Measurements from ENCODE around the gene CNBD2.
"Not testable (repeated sequence)": the region's sequence is repeated elsewhere in the genome, so short reads cannot be mapped to it uniquely, and the experiment has no call there.

CNBD2 gene

DNA sequence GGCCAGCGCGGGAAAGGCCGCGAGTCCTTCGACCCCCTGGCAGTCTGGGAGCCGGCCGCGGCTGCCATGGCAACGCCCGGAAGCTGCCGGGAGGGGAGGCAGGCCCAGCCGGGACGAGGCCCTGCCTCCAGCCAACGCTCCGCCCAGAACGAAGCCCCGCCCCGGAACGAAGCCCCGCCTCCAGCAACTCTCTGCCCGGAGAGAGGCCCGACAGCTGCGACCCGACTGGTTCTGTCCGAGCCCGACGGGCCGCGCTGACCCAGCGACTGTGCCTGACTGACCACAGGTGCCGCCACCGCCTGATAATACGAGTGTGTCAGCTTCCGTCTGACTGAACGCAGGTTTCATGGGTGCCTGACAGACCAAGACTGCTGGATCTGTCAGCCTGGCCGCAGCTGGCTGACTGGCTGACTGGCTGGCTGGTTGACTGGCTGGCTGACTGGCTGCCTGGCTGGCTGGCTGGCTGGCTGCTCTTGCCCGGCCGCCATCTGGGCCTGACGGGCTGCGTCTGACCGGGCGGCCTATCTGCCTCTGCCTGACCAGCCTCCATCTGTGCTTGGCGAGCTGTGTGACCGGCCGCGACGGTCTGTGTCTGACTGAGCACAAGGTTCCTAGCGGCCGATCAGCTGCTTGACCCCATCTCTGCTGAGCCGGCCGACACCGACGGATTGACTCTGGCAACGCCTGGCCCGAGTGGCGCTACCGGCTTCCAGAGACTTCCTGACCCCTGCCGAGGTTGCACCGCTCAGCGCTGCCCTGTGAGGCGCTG is 96.5 kb downstream of the CNBD2 start:
- DNase-seq, result peak; percentile 85 to 93

DNA sequence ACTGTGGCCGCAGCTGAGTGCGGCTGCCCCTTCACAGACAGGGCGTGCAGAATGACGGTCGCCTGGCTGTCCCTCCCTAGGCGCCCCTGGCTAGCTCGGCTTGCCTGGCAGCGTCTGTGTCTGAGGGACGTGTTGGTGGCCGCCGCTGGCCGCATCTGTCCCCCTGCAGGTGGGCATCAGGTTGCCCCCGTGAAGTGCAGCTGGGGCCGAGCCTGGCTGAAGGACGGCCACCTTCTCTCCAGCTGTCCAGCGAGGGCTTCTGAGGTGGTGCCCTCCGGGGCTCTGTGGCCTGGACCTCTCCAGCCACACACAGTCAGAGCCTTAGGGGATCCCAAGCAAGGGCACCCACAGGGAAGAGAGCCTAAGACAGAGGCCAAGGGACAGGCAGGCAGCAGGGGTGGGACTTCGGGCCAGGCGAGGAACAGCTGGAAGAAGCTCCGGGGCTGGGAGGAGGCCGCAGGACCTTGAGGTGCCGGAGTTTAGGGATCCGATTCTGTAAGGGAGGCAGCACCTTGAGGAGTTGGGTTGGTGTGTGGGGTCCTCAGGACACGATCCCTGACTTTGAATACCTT is 97.1 kb downstream of the CNBD2 start:
- no peak for DNase-seq

DNA sequence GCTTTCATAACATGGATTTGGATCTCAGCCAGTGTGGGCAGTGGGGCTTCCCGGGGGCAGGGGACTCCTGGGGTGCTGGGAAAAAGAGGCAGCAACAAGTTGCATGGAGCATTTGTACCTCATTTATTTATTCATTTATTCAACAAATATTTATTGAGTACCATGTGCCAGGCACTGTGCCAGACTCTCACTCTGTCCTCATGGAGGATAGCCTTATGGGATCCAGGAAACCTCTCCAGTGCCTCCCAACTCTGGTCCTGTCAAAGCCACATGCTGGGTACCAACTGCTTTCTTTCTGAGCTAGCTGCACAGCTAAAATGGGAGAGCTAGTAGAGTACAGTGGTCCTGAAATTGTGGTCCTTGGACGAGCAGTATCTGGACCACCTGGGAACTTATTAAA is 98.4 kb downstream of the CNBD2 start:
- no peak for DNase-seq

DNA sequence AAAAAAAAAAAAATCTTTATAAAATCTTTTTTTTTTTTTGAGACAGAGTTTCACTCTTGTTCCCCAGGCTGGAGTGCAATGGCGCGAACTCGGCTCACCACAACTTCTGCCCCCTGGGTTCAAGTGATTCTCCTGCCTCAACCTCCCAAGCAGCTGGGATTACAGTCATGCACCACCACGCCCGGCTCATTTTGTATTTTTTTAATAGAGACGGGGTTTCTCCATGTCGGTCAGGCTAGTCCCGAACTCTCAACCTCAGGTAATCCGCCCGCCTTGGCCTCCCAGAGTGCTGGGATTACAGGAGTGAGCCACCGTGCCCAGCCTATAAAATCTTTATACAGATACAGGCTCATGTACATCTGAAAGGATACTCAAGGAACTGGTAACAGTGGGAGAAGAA is 100.1 kb downstream of the CNBD2 start:
- DNase-seq, result not testable (repeated sequence)

DNA sequence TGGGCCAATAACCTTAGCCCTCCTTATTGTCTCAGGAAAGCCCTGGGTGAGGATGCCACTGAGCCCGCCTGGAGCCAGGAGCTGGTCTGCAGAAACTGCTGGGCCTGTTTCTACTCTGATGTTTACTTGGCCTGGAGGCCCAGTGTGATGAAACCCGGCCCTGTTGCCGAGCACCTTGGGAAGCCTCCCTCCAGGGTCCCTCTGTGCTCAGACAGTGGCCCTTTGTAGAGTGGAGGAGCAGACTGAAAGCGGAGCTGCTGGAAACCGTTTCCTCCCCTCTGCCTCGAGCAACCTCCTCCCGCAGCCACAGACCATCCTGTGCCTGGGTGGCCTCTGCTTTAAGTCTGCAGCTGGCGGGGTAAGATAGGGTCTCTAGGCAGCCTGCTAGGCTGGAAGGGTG is 102.1 kb downstream of the CNBD2 start:
- peak; percentile 27 to 38 for DNase-seq

DNA sequence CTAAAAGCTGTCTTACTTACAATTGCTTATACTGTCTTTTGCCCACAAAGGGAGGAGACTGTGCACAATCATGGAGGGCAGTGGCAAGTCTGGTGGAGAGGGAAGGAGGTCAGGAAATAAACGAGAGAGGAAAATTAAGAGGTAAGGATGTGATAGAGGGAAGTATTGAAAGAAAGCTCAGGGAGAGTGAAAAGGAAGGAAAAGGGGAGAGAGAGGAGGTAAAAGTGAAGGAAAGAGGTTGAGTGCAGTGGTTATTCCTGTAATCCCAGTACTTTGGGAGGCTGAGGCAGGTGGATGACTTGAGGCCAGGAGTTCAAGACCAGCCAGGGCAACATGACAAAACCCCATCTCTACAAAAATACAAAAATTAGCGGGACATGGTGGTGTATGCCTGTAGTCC is 103.5 kb downstream of the CNBD2 start:
- DNase-seq, result no peak

DNA sequence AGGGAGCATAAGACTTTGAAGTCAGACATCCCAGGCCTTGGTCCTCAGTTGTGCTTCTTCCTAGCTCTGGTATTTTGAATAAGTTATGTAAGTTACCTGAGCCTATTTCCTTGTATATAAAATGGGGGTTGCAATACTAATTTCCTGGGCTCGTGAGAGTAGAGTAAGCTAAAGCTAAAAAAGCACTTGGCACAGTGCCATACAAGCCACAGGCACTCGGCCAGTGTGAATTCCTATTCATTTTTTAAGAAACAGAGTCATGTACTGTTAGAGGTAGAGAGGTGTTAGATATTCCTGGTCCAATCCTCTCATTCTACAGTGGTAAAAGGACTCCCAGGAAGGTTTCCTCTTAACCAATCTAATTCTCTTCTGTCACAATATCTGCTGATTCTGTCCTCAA is 106.6 kb downstream of the CNBD2 start:
- no peak for DNase-seq

DNA sequence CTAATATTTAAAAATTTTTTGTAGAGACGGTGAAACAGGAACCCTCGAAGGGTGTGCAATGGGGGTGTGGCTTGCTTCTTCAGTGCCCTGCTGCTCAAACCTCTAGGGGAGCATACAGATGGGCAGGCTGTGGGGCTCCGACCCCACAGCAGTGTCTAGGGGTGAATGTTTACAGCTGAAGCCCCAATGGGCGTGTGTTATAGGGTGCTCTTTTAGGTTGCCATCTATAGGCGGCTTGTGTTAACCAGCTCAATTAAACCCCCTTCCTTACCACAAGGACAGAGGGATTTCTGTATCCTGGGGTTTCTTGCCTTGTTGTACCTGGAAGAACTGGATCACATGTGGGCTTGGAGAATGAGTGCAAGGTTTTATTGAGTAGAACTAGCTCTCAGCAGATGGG is 109.4 kb downstream of the CNBD2 start:
- DNase-seq, result not testable (repeated sequence)

DNA sequence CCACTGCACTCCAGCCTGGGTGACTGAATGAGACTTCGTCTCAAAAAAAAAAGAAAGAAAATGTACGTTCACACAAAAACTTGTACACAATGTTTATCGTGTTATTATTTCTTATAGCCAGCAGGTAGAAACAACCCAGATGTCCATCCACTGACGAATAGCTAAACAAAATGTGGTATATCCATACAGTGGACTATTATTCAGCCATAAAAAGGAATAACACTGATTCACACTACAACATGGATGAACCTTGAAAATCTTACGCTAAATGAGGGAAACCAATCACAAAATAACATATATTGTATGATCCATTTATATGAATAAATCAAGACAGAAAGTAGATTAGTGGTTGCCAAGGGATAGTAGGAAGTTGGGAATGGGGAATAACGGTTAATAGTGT is 111.1 kb downstream of the CNBD2 start:
- DNase-seq, result no peak

DNA sequence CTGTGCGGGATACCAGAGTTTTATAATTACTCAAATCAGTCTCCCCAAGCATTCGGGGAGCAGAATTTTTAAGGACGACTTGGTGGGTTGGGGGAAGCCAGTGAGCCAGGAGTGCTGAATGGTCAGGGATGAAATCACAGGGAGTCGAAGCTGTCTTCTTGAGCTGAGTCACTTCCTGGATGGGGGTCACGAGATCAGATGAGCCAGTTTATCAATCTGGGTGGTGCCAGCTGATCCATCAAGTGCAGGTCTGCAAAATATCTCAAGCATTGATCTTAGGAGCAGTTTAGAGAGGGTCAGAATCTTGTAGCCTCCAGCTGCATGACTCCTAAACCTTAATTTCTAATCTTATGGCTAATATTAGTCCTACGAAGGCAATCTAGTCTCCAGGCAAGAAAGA is 111.6 kb downstream of the CNBD2 start:
- DNase-seq, result not testable (repeated sequence)

All from hippocampal formation (tissue), 2 donors.